HL-60/S4 (cell line): ENCODE results near the gene CREB5.
"Not testable (repeated sequence)": the region's sequence is repeated elsewhere in the genome, so short reads cannot be mapped to it uniquely, and the experiment has no call there.

Source experiments
- in situ Hi-C: fragments of 300-500 bp; cut with MboI; formaldehyde crosslinking; loops from 2 replicates; pipeline ENCODE4 v1.14.3; 2022; ENCODE audit warnings: low sequenced_read_pairs

CREB5 gene

DNA sequence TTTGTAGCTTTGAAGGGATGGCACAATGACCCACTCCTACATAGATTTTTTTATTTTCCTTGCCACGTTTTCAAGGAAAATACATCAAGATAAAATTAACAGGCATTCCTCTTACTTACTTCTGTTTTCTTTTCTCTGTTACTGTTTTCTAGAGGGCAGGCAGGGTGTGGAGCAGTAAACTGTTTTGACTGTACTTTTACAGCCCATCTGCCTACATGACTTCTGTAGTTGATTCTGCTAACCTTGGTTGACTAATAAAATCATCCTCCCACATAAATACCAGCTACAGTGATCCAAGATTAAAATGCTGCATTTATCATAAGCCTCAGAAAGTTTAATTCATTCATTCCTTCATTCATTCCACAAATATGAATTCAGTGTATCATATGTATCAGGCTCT, 387.3 kb downstream of the CREB5 start:
- in situ Hi-C loops = no loop called here

- in situ Hi-C loops = no loop called here
Observed at GRCh38 chr7:28800150-28800549, 387.8 kb downstream of the CREB5 start.

DNA sequence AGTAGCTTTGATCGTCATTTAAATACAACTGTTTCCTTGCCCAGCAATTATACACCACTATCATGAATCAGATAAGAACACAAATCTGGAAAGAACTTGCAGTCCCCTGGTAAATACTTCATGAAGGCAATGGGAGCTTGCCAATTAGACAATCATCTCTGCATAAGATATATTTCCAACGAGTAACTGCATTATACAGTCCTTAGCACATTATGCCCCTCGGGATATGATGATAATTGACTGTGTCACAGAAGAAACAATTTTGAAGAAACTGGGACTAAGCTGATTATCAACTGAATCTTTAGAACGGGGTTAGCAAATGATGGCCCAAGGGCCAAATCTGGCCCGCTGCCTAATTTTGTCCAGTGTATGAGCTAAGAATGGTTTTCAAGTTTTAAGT, 390.1 kb downstream of the CREB5 start:
- in situ Hi-C loops = no loop called here

GRCh38 chr7:28804157-28804556, 391.8 kb downstream of the CREB5 start:
- in situ Hi-C loops = no loop called here

GRCh38 chr7:28804990-28805389, 392.7 kb downstream of the CREB5 start:
- in situ Hi-C loops = no loop called here

- in situ Hi-C loops = no loop called here
Observed at GRCh38 chr7:28806841-28807240, 394.5 kb downstream of the CREB5 start.

DNA sequence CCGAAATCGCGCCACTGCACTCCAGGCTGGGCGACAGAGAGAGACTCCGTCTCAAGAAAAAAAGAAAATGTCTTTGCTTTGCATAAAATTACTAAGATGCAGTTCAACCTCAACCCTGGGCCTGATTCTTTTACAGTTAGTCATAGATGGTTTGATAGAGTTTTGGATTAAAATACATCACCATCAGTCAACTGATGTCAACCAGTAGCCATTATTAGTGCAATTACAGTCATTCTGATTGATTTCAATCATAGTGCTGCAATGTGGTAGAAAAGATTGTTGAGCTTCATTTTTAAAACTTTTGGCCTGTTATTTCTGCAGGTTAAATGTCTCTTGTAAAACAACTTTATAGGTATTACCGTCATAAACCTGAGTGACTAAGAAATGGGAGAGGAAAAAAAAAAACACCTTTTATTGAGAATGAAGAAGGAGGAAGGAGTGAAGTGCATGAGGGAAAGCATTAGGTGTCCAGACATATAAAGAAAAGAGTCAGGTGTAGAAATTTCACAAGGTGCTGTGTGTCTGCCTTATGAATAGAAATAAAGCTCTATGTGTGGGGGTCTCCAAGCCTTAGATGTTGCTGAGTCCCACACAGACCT, 395.2 kb downstream of the CREB5 start:
- in situ Hi-C loops = no loop called here

GRCh38 chr7:28808796-28809533, 396.6 kb downstream of the CREB5 start:
- in situ Hi-C loops = no loop called here

- in situ Hi-C loops = no loop called here
Observed at GRCh38 chr7:28811008-28811407, 398.7 kb downstream of the CREB5 start.

DNA sequence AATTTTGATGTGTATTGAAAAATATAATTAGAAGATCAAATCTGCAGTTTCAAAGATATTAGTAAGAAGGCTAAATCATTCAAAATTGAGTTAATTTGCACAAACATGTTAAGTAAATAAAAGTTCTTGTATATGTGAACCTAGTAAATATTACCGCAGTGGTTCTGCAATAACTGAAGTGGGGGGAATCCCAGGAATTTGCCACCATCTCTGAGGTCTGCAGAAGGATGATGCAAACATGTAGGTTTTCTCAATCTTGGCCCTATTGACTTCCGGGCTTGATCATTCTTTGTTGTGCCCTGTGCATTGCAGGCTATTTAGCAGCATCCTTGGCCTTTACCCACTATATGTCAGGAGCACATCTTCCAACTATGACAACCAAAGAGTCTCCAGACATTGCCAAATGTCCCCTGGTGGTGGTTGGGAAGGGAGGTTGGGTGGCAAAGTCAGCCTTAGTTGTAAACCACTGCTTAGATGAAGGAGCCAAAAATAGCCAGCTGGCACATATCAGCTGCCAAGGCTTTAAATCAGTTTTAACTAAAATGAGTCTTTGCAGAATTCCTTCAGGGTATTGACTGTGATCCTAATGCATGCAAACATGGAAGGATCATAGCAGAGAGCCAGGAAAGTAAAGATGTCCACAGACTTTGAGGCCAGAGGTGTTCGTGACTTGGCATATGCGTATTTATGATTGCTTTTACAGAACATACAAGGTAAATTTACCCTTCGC, 399.5 kb downstream of the CREB5 start:
- in situ Hi-C loops = no loop called here

DNA sequence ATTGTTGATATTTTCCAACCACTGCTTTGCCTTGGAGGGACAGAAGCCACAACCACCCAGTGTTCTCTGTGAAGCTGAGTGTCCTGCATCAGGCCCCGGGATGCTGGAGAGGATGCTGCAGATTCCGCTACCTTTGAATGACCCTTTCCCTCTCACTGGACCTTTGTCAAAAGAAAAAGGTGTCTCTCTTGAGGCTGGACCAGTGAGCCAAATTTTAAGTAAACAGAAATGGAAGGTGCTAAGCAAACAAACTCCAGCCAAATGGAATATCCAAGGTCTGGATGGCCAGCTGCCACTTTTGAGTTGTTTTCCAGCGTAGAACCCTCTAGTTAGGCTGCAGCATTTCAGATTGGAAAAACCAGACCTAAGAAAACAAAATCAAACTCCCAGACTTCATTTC, 400.3 kb downstream of the CREB5 start:
- in situ Hi-C loops = no loop called here

GRCh38 chr7:28813243-28813962, 401.1 kb downstream of the CREB5 start:
- in situ Hi-C loops = no loop called here

DNA sequence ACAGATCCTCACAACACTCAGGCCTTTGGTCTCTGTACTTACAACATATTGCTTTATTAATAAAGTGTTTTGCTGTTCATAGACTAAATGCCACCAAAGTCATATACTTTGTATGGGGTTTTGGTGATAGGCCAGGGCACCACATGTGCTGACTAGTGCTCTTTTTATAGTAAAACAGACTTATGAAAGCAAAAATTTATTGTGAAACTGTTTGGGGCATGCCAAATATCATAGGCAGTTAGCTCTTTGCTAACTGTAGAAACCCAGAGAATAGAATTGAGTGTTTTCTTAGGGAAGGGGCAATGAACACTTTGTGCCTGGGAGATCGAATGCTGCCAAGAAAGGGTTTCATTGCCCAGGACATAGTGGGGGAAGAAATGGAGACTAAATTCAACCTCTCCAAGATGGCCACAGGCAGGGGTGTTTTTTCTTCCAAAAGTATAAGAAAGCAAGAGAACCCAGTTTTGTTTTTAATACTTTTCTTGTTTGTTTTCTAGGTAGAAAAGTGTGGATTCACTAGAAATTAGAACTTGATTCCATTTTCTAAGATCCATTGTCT, 403.1 kb downstream of the CREB5 start:
- in situ Hi-C loops = no loop called here

- in situ Hi-C loops = no loop called here
Observed at GRCh38 chr7:28815928-28816373, 403.6 kb downstream of the CREB5 start.

GRCh38 chr7:28818996-28819395, 406.7 kb downstream of the CREB5 start:
- in situ Hi-C loops = no loop called here

GRCh38 chr7:28823582-28823981, 411.3 kb downstream of the CREB5 start:
- in situ Hi-C loops = no loop called here

- in situ Hi-C loops = not testable (repeated sequence)
Observed at GRCh38 chr7:28825817-28826448, 413.6 kb downstream of the CREB5 start.

DNA sequence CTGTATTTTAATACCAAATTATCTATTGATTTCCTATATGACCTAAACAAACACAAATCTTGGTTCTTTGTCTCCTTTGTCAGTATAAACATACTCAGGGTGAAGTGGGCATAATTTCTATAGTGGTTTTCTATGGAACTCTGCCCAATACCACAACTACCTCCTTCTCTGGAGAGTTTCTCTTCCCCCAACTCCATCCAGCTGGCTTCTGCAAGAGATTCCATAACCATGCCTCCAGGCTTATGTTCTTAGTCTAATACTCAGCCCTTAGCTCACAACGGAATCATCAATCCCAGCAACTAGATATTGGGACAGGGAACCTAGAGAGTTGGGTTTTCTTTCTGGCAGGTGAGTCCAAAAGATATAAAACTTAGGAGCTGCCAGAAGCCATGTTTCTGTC, 418.5 kb downstream of the CREB5 start:
- in situ Hi-C loops = no loop called here

GRCh38 chr7:28832669-28833068, 420.4 kb downstream of the CREB5 start:
- in situ Hi-C loops = no loop called here

GRCh38 chr7:28835800-28836199, 423.5 kb downstream of the CREB5 start:
- in situ Hi-C loops = no loop called here

DNA sequence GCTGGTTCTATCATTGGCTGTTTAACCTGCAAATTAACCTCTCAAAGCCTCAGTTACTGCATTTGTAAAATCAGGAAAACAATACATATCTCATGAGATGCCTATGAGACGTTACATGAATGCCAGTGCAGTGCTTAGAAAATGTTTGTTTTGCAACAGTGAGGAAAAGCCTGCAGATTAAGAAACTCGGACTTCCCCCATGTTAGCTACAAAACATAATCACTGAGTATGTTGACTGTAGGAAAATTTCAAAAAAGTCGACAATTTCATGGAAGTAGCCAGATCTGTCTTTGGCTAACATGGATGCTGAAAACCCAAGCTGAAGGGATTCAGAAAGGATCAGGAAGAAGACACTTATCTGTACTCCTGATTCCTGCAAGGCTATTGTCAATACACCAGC, 424.4 kb downstream of the CREB5 start:
- in situ Hi-C loops = no loop called here
